SIG-M5 treated with dmso at 0.1 percent for 504 hours (cell line): ENCODE results near the gene GALNT12.

ENCODE experiments used
- DNase-seq: peaks from one replicate; lab custom pipeline; 2025; ENCODE audit not compliant: unreplicated experiment; lab: John Stamatoyannopoulos, UW

Gene GALNT12, protein sequence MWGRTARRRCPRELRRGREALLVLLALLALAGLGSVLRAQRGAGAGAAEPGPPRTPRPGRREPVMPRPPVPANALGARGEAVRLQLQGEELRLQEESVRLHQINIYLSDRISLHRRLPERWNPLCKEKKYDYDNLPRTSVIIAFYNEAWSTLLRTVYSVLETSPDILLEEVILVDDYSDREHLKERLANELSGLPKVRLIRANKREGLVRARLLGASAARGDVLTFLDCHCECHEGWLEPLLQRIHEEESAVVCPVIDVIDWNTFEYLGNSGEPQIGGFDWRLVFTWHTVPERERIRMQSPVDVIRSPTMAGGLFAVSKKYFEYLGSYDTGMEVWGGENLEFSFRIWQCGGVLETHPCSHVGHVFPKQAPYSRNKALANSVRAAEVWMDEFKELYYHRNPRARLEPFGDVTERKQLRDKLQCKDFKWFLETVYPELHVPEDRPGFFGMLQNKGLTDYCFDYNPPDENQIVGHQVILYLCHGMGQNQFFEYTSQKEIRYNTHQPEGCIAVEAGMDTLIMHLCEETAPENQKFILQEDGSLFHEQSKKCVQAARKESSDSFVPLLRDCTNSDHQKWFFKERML

GRCh38 chr9:98807070-98807813, at the start of gene GALNT12:
TSS of gene GALNT12 (plus strand) at chr9:98807670. CDS start at chr9:98807699, 29 bp downstream.
- DNase-seq: no peak

GRCh38 chr9:98760231-98760630, 47.2 kb upstream of the GALNT12 start:
- no peak for DNase-seq

DNA sequence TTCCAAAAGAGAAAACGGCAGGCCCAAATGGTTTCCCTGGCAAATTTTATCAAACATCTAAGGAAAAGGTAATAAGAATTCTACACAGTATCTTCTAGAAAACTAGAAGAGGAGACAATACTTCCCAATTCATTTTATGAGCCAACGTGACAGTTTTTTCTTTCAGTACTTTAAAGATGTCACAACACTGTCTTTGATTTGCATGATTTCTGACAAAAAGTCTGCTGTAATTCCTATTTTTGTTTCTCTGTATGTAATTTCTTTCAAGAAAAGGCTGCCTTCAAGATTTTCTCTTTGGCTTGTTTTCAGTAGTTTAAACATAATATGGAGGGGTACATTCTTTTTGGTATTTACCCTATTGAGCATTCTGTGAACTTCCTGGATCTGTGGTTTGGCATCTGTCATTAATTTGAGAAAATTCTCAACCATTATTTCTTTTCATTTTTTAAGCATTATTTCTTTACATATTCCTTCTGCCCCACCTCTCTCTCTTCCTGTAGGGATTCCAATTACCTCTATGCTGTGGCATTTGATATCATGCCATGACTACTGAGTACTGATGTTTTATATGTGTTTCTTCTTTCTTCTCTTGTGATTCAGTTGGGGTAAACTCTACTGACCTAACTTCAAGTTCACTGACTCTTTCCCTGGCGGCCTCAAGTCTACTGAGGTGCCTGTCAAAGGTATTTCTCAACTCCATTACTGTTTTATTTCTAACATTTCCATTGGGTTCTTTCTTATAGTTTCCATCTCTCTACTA, 43.3 kb upstream of the GALNT12 start:
- DNase-seq: no peak

GRCh38 chr9:98765256-98765655, 42.2 kb upstream of the GALNT12 start:
- no peak for DNase-seq

GRCh38 chr9:98766586-98766985, 40.9 kb upstream of the GALNT12 start:
- DNase-seq: peak; percentile 70

GRCh38 chr9:98767196-98767595, 40.3 kb upstream of the GALNT12 start:
- DNase-seq: no peak

GRCh38 chr9:98767915-98768314, 39.6 kb upstream of the GALNT12 start:
- no peak for DNase-seq

- no peak for DNase-seq
Measured at GRCh38 chr9:98768344-98768743, 39.1 kb upstream of the GALNT12 start.

- DNase-seq: no peak
Measured at GRCh38 chr9:98770717-98771116, 36.8 kb upstream of the GALNT12 start.

DNA sequence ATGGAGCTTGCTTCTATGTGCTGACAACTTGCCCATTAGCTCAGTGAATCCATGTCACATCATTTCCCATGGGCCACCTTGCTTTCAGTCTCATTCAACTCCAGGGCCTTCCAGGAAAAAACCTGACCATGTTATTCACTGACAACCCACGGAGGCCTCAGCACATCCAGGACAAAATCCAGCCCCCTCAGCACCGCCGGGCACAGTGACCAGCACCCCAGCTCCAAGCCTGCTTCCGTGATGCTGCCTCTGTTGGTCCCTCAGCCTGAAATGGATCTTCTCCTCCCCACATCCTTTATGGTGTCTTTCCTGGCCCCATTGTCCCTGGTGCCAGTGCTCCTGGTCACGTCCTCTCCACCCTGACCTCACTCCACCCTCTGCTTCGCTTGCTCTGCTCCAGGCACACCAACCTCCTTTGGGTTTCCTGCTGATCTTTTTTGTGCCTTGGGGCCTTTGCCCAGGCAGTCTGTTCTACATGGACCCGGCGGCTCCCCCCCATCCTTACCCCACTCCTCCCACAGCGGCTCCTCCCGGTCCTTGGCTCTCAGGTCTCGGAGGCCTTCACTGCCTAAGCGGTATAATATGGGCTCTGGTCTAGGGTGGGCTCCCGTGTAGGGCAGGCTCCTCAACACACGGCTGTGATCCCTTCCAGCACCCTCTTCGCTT, 36.1 kb upstream of the GALNT12 start:
- no peak for DNase-seq

DNA sequence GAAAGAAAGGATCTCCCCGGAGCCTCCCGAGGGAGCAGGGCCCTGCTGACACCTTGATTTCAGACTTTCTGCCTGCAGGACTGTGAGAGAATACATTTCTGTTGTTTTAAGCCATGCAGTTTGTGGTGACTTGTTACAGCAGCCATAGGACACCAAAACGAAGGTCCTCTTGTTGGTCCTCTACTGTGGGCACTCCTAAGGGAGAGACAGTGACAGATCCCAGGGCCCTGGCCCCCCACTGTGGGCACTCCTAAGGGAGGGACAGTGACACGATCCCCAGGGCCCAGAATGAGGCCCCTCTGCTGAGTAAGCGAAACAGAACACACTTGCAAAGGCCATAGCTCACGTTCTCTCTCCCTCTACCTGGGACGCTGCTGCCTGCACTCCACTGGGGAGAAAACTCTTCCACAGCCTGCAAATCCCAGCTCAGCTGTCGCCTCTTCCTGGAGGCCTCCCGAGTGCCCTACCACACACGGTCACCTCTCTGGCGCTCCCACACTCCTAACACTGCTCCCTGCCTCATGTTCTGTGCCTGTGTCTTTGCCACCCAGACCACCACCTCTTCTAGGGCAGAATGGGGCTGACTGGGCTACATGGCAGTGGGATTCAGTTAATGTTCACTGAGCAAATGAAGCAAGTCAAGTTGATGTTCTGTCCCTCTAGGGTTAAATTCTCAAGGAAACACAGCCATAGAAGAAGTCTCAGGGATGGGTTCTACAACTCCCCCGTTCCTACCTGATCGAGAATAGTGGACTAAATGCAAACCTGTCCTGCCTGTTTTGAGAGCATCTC, 34.9 kb upstream of the GALNT12 start:
- DNase-seq: peak; percentile 23

- no peak for DNase-seq
Measured at GRCh38 chr9:98773721-98774120, 33.7 kb upstream of the GALNT12 start.

DNA sequence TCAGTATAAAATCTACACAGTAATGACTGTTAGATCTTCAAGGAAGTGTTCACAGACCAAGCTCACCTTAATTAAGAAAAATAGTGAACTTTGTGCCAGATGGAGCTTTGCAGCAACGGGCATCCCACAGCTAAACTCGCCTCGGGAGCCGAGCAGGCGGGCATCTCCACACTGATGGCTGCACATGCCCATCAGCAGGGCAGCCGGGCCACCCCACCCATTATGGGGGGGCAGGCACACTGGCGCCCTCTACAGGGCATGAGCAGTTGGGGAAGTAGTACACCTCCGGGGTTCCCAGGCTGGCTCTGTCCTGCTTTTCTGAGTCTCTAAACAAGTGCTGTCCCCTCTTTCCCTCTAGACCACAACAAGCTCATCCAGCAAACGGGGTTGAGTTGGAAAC, 32.7 kb upstream of the GALNT12 start:
- DNase-seq: no peak

DNA sequence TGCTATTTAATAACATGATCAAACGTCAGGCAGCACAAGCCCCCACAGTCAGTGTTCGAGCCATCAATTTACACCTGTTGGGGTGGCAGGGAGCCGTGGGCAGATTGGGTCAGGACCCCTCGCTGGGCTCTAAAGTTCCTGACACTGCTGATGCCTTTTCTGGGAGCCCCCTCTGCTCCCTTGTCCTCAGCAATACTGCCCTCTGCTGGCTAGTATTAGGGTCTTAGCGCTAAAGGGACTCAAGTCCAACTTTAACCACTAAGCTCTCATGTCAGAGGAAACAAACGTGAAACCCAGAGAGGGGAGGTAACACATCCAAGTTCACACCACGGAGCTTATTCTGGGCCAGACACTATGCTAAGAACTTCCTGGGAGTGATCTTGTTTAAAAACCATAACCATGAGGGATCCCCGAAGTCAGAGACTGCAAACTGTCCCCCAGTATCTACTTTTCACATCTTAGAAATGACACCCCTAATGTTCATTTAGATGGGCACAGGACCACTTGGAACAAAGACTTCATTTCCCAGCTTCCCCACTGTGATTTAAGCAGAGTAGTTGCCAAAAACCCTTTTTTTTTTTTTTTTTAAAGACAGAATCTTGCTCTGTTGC, 31.5 kb upstream of the GALNT12 start:
- DNase-seq: peak; percentile 74

GRCh38 chr9:98777618-98778017, 29.9 kb upstream of the GALNT12 start:
- DNase-seq: no peak

- DNase-seq: no peak
Measured at GRCh38 chr9:98778251-98778650, 29.2 kb upstream of the GALNT12 start.

DNA sequence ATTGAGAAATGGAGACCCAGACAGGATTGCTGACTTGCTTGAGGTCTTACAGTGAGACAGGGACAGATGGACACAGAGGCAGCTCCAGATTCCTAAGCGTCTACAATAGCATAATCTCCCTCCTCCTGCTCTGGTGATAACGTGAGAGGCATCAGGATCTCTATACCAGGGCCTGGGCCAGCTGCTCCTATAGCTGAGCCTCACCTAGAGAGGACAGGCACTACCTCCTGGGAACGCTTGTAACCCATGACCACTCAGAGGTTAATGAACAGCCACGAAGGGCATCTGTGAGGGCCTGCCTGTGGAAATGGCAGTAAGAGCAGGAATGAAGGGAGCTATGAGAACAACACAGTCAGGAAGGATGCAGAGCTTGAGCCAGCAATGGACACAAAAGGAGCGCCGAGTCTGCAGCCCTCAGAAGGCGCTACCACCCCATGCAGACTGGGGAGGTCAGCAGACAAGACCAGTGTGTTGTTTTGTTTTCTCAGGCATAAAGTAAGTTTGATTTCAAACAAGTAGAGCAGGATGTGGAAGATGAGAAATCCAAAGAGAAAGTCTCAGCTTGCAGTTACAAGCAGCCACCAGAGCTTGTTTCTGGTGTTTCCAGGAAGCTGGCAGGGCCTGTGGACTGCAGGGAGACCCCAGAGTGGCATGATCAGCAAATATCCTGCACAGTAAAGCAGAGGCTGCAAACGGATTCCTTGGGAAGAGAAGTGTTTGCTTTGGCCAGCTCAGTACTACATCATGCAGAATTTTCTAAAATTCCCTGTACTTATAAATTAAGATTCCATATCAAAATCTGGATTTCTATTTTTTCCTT, 28.5 kb upstream of the GALNT12 start:
- DNase-seq: peak; percentile 44

DNA sequence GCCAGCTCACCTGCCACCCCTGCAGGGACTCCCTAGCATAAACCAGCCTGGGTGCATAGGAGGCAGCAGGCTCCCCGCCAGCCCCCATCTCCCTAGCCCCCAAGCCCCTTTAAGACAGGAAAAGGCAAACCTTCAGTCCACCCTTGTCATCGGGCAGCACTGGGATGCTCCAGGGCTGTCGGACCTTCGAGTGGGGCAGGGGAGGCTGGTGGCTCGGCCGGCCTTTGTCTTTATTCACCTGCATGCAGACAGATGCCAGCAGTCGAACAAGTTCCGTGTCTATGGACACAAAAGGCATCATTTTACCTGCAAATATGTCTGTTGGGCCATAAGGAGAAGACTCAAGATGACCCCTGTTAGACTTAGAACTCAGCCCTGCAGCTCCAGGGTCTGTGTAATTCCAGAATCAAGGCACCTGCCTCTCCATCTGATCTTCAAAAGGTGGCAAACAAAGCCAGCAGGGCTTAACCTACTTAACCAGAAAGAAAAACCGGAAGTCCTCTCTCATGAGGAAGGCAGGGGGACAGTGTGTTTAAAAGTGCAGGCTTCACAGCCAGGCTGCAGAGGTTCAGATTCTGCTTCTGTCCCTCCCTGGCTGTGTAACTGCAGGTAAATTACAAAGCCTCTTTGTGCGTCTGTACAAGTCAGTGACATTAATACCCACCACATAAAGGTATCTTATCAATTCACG, 27.3 kb upstream of the GALNT12 start:
- no peak for DNase-seq
